OCI-LY7 (cell line): ENCODE results near the gene CFB.

Experiments used
- EZH2phosphoT487 ChIP-seq: fragments of 200-600 bp; sonication (generic); IDR thresholded peaks from 2 replicates; pipeline ENCODE4 v1.6.1; 2018; ENCODE audit warnings: low read depth, borderline replicate concordance, mild to moderate bottlenecking, mixed run types, antibody characterized with exemption, low read length, moderate library complexity, mixed read lengths
- TF ChIP-seq, protein P1 (sequence below): fragments of 200-600 bp; sonication (generic); conservative IDR thresholded peaks from 2 replicates; pipeline ENCODE4 v1.5.1; 2014; ENCODE audit warnings: mild to moderate bottlenecking, antibody characterized with exemption, low read length, moderate library complexity, mixed read lengths

DNA sequence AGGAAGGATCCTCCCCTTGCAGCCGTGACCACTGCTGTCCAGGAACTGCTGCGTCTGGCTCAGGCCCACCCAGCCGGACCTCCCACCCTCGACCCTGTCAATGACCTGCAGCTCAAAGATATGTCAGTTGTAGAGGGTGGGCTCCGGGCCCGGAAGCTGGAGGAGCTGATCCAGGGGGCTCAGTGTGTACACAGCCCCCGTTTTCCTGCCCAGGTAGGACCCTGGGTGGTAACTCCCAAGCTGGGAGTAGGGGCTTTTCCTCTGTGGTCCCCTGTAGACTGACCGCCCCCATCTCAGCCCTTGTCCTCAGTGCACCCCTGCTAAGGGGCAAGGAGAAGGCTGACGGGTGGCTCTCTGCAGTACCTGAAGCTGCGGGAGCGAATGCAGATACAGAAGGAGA, 22.4 kb downstream of the CFB start:
- TF ChIP-seq, protein P1, sequence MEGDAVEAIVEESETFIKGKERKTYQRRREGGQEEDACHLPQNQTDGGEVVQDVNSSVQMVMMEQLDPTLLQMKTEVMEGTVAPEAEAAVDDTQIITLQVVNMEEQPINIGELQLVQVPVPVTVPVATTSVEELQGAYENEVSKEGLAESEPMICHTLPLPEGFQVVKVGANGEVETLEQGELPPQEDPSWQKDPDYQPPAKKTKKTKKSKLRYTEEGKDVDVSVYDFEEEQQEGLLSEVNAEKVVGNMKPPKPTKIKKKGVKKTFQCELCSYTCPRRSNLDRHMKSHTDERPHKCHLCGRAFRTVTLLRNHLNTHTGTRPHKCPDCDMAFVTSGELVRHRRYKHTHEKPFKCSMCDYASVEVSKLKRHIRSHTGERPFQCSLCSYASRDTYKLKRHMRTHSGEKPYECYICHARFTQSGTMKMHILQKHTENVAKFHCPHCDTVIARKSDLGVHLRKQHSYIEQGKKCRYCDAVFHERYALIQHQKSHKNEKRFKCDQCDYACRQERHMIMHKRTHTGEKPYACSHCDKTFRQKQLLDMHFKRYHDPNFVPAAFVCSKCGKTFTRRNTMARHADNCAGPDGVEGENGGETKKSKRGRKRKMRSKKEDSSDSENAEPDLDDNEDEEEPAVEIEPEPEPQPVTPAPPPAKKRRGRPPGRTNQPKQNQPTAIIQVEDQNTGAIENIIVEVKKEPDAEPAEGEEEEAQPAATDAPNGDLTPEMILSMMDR, result no peak
- TF ChIP-seq EZH2phosphoT487, result no peak
